Measurements from ENCODE around the gene UBQLN1.
A peak's percentile ranks its signal among the peaks of the same experiment; 100 is the strongest.
"Not testable (repeated sequence)": the region's sequence is repeated elsewhere in the genome, so short reads cannot be mapped to it uniquely, and the experiment has no call there.

UBQLN1 gene

DNA sequence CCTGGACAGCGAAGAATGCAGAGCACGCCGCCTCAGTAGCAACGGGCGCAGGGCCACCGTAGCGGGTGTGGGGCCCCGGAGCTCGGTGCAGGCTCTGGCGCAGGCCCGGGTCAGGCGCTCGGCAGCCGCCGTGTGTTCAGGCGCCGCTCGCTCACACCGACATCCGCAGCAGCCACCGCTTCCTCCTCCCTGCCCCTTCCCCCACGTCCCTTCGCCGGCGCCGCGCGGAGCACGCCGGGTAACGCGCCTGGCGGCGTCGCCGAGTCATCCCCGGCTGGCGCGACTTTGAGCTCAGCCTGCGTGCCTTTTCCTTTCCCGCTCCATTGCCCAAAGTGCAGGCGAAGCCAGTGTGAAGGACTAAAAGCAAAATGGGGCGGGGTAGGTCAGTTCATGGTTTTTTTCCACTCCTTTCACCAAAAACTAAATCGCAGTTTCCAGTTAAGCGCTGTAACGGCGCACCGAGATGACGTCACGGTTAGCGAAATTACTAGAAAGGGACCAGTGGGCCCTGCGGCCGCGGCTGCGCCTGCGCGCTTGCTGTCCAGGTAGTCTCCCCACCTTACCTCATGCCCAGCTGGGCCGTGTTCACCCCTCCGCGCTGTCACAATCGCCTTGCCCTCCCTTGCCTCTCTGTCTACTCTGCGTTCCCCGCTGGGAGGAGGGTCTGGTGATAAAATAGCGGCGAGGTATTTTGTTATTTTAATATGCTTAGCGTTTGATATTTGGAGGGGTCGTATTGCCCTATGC lies at the start of gene UBQLN1:
Gene UBQLN1, minus strand, starts transcription at position 191 of the 747 bp plus-strand sequence. CDS start 279 bp downstream, outside the sequence.
- peaks cover 5 to 20% of the 10 kb centered on the region in 2 donors for H3K4me1 ChIP-seq (ENCODE audit: control insufficient read depth in 1 of 2, insufficient read depth in 2 of 2, low read length in 2 of 2)
- H3K9me3 ChIP-seq (ENCODE audit: control insufficient read depth in 1 of 2, low read length in 2 of 2), result no peaks in the 10 kb centered on the region
- H3K27ac ChIP-seq (ENCODE audit: low read length), result peak within 1 kb of the TSS; percentile 99
- peaks cover 0 to 18% of the 10 kb centered on the region in 2 donors for H3K36me3 ChIP-seq (ENCODE audit: control insufficient read depth in 1 of 2, insufficient read depth in 2 of 2, low read length in 2 of 2)
- peak within 1 kb of the TSS; percentile 87 to 90 for H3K4me3 ChIP-seq (ENCODE audit: low read depth in 1 of 2, low read length in 2 of 2)
- H3K27me3 ChIP-seq (ENCODE audit: low read depth, low read length), result no peaks in the 10 kb centered on the region

DNA sequence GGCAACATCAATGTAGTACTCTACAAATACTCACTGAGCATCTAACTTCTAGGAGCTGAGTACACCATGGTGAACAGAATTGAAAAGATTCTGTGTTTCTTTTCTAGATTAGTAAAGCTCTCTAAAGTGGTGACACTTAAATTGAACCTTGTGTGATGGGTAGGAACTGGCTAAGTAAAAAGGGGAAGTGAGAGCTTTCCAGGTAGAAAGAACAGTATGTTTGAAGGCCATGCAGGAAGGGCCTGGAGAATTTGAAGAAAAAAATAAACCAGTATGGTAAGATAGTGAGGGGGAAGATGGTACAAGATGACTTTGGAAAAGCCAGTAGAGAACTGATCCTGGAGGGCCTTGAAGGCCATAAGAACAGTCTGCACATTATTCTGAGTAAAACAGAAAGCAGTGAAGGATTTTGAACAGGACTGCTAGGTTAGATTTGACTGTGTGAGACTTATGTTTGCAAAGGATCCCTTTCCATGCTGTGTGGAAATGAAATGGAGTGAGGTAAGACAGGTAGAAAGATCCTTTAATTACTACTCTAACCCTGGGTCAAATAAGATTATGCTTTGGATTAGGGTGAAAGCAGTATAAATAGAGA lies 46.7 kb upstream of the UBQLN1 start:
- Histone ChIP-seq H3K27ac (ENCODE audit: low read length) (no peak overlapping the region), H3K36me3 (ENCODE audit: control insufficient read depth in 1 of 2, insufficient read depth in 2 of 2, low read length in 2 of 2) (peaks cover 0 to 18% of the 10 kb centered on the region in 2 donors), H3K4me1 (ENCODE audit: control insufficient read depth in 1 of 2, insufficient read depth in 2 of 2, low read length in 2 of 2) (no peaks in the 10 kb centered on the region), H3K9me3 (ENCODE audit: control insufficient read depth in 1 of 2, low read length in 2 of 2) (no peaks in the 10 kb centered on the region), H3K4me3 (ENCODE audit: low read depth in 1 of 2, low read length in 2 of 2) (no peak overlapping the region), H3K27me3 (ENCODE audit: low read depth, low read length) (no peaks in the 10 kb centered on the region)

GRCh38 chr9:83749706-83750105 lies 41.9 kb upstream of the UBQLN1 start:
- H3K4me1 ChIP-seq (ENCODE audit: control insufficient read depth in 1 of 2, insufficient read depth in 2 of 2, low read length in 2 of 2), result no peaks in the 10 kb centered on the region
- no peaks in the 10 kb centered on the region for H3K9me3 ChIP-seq (ENCODE audit: control insufficient read depth in 1 of 2, low read length in 2 of 2)
- no peak overlapping the region for H3K27ac ChIP-seq (ENCODE audit: low read length)
- H3K4me3 ChIP-seq (ENCODE audit: low read depth in 1 of 2, low read length in 2 of 2), result no peak overlapping the region
- H3K27me3 ChIP-seq (ENCODE audit: low read depth, low read length), result no peaks in the 10 kb centered on the region
- H3K36me3 ChIP-seq (ENCODE audit: control insufficient read depth in 1 of 2, insufficient read depth in 2 of 2, low read length in 2 of 2), result peaks cover 0 to 18% of the 10 kb centered on the region in 2 donors

DNA sequence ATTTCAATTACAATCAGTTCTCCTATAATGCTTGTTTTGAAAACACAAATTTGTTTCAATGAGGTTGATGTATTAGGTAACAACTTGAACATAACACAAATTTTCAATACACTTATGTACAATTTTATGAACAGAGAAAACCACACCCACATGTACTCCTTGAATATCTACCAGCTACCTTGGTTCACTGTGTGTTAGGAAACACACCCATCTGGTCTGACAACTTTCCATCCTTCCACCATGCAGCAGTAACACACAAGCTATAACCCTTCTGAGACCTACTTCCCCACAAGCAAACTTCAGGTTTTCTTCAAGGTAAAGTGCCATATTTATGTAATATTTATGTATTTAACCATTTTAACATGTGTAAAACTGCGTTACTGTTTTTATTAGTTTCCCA lies 36.4 kb upstream of the UBQLN1 start:
- H3K27me3 ChIP-seq (ENCODE audit: low read depth, low read length), result no peaks in the 10 kb centered on the region
- peaks cover 0 to 11% of the 10 kb centered on the region in 2 donors for H3K36me3 ChIP-seq (ENCODE audit: control insufficient read depth in 1 of 2, insufficient read depth in 2 of 2, low read length in 2 of 2)
- no peaks in the 10 kb centered on the region for H3K4me1 ChIP-seq (ENCODE audit: control insufficient read depth in 1 of 2, insufficient read depth in 2 of 2, low read length in 2 of 2)
- H3K4me3 ChIP-seq (ENCODE audit: low read depth in 1 of 2, low read length in 2 of 2), result no peak overlapping the region
- H3K27ac ChIP-seq (ENCODE audit: low read length), result no peak overlapping the region
- no peaks in the 10 kb centered on the region for H3K9me3 ChIP-seq (ENCODE audit: control insufficient read depth in 1 of 2, low read length in 2 of 2)

GRCh38 chr9:83733739-83734138 lies 26.0 kb upstream of the UBQLN1 start:
- H3K9me3 ChIP-seq (ENCODE audit: control insufficient read depth in 1 of 2, low read length in 2 of 2), result peaks cover 0 to 10% of the 10 kb centered on the region in 2 donors
- H3K27me3 ChIP-seq (ENCODE audit: low read depth, low read length), result no peaks in the 10 kb centered on the region
- H3K36me3 ChIP-seq (ENCODE audit: control insufficient read depth in 1 of 2, insufficient read depth in 2 of 2, low read length in 2 of 2), result peaks cover 0 to 8% of the 10 kb centered on the region in 2 donors
- H3K4me3 ChIP-seq (ENCODE audit: low read depth in 1 of 2, low read length in 2 of 2), result no peak overlapping the region
- no peaks in the 10 kb centered on the region for H3K4me1 ChIP-seq (ENCODE audit: control insufficient read depth in 1 of 2, insufficient read depth in 2 of 2, low read length in 2 of 2)
- H3K27ac ChIP-seq (ENCODE audit: low read length), result no peak overlapping the region

- not testable (repeated sequence) for H3K9me3 ChIP-seq (ENCODE audit: control insufficient read depth in 1 of 2, low read length in 2 of 2); H3K27me3 ChIP-seq (ENCODE audit: low read depth, low read length); H3K27ac ChIP-seq (ENCODE audit: low read length); H3K4me1 ChIP-seq (ENCODE audit: control insufficient read depth in 1 of 2, insufficient read depth in 2 of 2, low read length in 2 of 2); H3K4me3 ChIP-seq (ENCODE audit: low read depth in 1 of 2, low read length in 2 of 2); H3K36me3 ChIP-seq (ENCODE audit: control insufficient read depth in 1 of 2, insufficient read depth in 2 of 2, low read length in 2 of 2)
These were observed 21.0 kb upstream of the UBQLN1 start for GRCh38 chr9:83728591-83729368.

DNA sequence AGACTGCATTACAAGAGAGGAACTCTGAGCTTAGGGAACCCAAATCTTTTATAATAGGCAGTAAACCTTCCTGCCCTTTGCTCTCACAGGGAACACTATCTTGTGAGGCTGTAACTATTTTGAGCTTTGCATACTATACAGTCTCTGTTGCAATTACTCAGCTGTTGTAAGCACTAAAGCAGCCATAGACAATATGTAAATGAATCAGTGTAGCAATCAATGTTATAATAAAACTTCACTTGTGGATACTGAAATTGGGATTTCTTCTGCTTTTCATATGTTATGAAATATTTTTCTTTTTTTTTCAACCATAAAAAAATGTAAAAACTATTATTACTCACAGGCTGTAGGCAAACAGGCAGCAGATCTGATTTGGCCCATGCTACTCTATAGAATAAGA lies 16.7 kb upstream of the UBQLN1 start:
- H3K4me3 ChIP-seq (ENCODE audit: low read depth in 1 of 2, low read length in 2 of 2), result no peak overlapping the region

DNA sequence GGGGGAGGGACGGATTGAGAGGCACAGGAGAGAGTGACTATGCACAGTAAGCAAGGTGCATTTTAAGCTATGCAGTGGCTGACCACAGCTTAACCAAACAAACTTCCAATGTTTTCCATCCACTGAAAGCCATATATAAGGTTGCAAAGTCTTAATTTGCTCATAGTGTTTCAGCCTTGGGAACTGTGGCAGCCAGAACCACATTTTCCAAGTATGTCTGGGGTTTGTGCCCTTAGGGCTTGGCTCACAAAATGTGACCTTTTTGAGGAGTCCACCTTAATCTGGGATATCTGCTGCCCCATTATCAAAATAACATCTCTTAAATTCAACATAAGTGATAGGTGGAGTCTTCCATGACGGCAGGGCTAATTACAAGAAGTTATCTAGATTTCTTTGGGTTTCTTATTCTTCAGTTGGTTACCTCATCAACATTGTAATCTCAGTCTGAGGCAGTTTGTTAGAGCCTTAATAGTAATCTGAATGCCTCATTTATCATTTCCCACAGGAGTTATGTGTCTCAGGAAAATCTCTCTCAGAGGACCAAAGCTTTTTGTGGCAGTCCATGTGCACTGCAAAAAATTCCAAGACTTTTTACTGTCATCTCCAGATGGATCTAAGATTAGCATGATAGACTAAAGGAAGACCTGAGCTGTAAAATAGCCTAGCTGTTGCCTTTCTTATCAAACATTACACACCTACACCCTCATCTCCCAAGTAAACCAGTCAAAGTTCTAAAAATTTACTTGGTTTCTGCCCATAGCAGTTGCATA lies 15.2 kb upstream of the UBQLN1 start:
- Histone ChIP-seq H3K4me1 (ENCODE audit: control insufficient read depth in 1 of 2, insufficient read depth in 2 of 2, low read length in 2 of 2) (no peaks in the 10 kb centered on the region), H3K9me3 (ENCODE audit: control insufficient read depth in 1 of 2, low read length in 2 of 2) (no peaks in the 10 kb centered on the region), H3K27me3 (ENCODE audit: low read depth, low read length) (no peaks in the 10 kb centered on the region), H3K36me3 (ENCODE audit: control insufficient read depth in 1 of 2, insufficient read depth in 2 of 2, low read length in 2 of 2) (no peaks in the 10 kb centered on the region), H3K4me3 (ENCODE audit: low read depth in 1 of 2, low read length in 2 of 2) (no peak overlapping the region), H3K27ac (ENCODE audit: low read length) (no peak overlapping the region)

More for the DNA sequence above, 16.7 kb upstream of the UBQLN1 start:
- no peaks in the 10 kb centered on the region for H3K36me3 ChIP-seq (ENCODE audit: control insufficient read depth in 1 of 2, insufficient read depth in 2 of 2, low read length in 2 of 2)
- no peaks in the 10 kb centered on the region for H3K9me3 ChIP-seq (ENCODE audit: control insufficient read depth in 1 of 2, low read length in 2 of 2)
- H3K4me1 ChIP-seq (ENCODE audit: control insufficient read depth in 1 of 2, insufficient read depth in 2 of 2, low read length in 2 of 2), result no peaks in the 10 kb centered on the region
- H3K27ac ChIP-seq (ENCODE audit: low read length), result no peak overlapping the region
- H3K27me3 ChIP-seq (ENCODE audit: low read depth, low read length), result no peaks in the 10 kb centered on the region

DNA sequence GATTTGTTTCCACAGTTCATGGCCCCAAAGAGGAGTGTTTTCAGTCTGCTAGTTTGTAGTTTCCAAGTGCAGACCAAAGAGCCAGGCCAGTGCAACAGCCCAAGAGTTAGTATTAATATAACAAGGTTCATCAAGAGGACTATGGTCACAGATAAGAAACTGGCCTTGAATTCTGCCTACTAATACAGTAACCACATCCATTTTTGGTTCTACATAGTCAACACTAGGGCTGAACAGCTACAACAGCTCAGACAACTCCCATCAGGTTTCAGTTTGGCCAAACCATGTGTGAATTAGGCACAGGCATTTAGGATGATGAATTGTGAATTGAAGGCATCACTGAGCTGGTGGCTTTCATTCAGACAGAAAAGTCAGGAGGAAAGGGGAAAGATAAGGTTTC lies 13.8 kb upstream of the UBQLN1 start:
- Histone ChIP-seq H3K27me3 (ENCODE audit: low read depth, low read length) (no peaks in the 10 kb centered on the region), H3K36me3 (ENCODE audit: control insufficient read depth in 1 of 2, insufficient read depth in 2 of 2, low read length in 2 of 2) (no peaks in the 10 kb centered on the region), H3K27ac (ENCODE audit: low read length) (no peak overlapping the region), H3K9me3 (ENCODE audit: control insufficient read depth in 1 of 2, low read length in 2 of 2) (no peaks in the 10 kb centered on the region), H3K4me3 (ENCODE audit: low read depth in 1 of 2, low read length in 2 of 2) (no peak overlapping the region), H3K4me1 (ENCODE audit: control insufficient read depth in 1 of 2, insufficient read depth in 2 of 2, low read length in 2 of 2) (no peaks in the 10 kb centered on the region)

DNA sequence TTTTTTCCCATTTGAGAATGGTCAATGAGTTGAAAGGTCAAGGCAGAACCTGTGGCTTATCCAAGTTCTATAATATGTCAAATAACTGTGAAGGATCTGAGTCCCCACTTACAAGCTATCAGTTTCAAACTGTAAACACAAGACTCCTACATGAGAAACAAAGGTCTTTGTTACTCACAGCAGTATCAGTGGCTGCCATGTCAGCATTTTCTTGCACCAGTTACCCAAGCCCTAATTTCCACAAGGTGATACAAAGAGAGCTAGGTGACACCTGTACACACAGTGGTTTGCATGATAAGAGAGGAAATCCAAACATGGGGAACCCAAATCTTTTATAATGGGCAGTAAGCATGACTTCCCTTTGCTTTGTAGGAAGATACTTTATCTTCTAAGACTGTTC lies 8.0 kb upstream of the UBQLN1 start:
- H3K36me3 ChIP-seq (ENCODE audit: control insufficient read depth in 1 of 2, insufficient read depth in 2 of 2, low read length in 2 of 2), result peaks cover 0 to 6% of the 10 kb centered on the region in 2 donors
- H3K4me1 ChIP-seq (ENCODE audit: control insufficient read depth in 1 of 2, insufficient read depth in 2 of 2, low read length in 2 of 2), result no peaks in the 10 kb centered on the region
- no peaks in the 10 kb centered on the region for H3K27me3 ChIP-seq (ENCODE audit: low read depth, low read length)
- H3K4me3 ChIP-seq (ENCODE audit: low read depth in 1 of 2, low read length in 2 of 2), result no peak overlapping the region
- H3K9me3 ChIP-seq (ENCODE audit: control insufficient read depth in 1 of 2, low read length in 2 of 2), result no peaks in the 10 kb centered on the region
- H3K27ac ChIP-seq (ENCODE audit: low read length), result no peak overlapping the region

GRCh38 chr9:83715221-83715620 lies 7.5 kb upstream of the UBQLN1 start:
- no peaks in the 10 kb centered on the region for H3K4me1 ChIP-seq (ENCODE audit: control insufficient read depth in 1 of 2, insufficient read depth in 2 of 2, low read length in 2 of 2)
- no peak overlapping the region for H3K27ac ChIP-seq (ENCODE audit: low read length)
- no peak overlapping the region for H3K4me3 ChIP-seq (ENCODE audit: low read depth in 1 of 2, low read length in 2 of 2)
- no peaks in the 10 kb centered on the region for H3K27me3 ChIP-seq (ENCODE audit: low read depth, low read length)
- no peaks in the 10 kb centered on the region for H3K9me3 ChIP-seq (ENCODE audit: control insufficient read depth in 1 of 2, low read length in 2 of 2)
- H3K36me3 ChIP-seq (ENCODE audit: control insufficient read depth in 1 of 2, insufficient read depth in 2 of 2, low read length in 2 of 2), result peaks cover 0 to 6% of the 10 kb centered on the region in 2 donors

Data from muscle layer of duodenum (tissue), 2 donors.